Measurements from ENCODE around the gene S100P.

GRCh38 chr4:6689506-6689960 is 4.1 kb upstream of the S100P start:
- TF ChIP-seq CEBPB (IDR thresholded peaks at IDR 0.05) (no peak), FOXM1 (IDR thresholded peaks at IDR 0.05; ENCODE audit: borderline replicate concordance, low read depth) (no peak), REST (IDR thresholded peaks at IDR 0.05; ENCODE audit: low read depth) (no peak), TAF1 (IDR thresholded peaks at IDR 0.05; ENCODE audit: low read depth) (no peak)

All from Ishikawa (cell line).